HL-60/S4 treated with retinoic acid at 250 ng/mL for 4 days and 3 days (cell line): ENCODE measurements around the gene URB2.
"Not testable (repeated sequence)": the region's sequence is repeated elsewhere in the genome, so short reads cannot be mapped to it uniquely, and the experiment has no call there.

Experiments
- in situ Hi-C: fragments of 300-500 bp; cut with MboI; formaldehyde crosslinking; loops from 2 replicates; pipeline ENCODE4 v1.7.0; 2022; ENCODE audit warnings: low sequenced_read_pairs

URB2 gene

GRCh38 chr1:229613938-229614337 lies 12.1 kb upstream of the URB2 start:
- in situ Hi-C loops, result no loop called here

GRCh38 chr1:229614701-229615100 lies 11.3 kb upstream of the URB2 start:
- in situ Hi-C loops, result no loop called here

GRCh38 chr1:229617351-229618100 lies 8.5 kb upstream of the URB2 start:
- in situ Hi-C loops, result no loop called here

- in situ Hi-C loops, result no loop called here
These were observed 7.0 kb upstream of the URB2 start for GRCh38 chr1:229619002-229619401.

GRCh38 chr1:229619614-229620013 lies 6.4 kb upstream of the URB2 start:
- in situ Hi-C loops, result no loop called here

GRCh38 chr1:229620876-229621275 lies 5.2 kb upstream of the URB2 start:
- in situ Hi-C loops, result no loop called here

GRCh38 chr1:229621663-229622062 lies 4.4 kb upstream of the URB2 start:
- in situ Hi-C loops, result no loop called here

- in situ Hi-C loops, result not testable (repeated sequence)
These were observed 3.4 kb upstream of the URB2 start for GRCh38 chr1:229622641-229623120.

GRCh38 chr1:229623225-229623624 lies 2.8 kb upstream of the URB2 start:
- in situ Hi-C loops, result no loop called here

GRCh38 chr1:229623838-229624237 lies 2.2 kb upstream of the URB2 start:
- in situ Hi-C loops, result no loop called here

- in situ Hi-C loops, result no loop called here
These were observed 1.5 kb upstream of the URB2 start for GRCh38 chr1:229624521-229625070.

- in situ Hi-C loops, result no loop called here
These were observed 754 bp upstream of the URB2 start for GRCh38 chr1:229625071-229625914.

GRCh38 chr1:229627003-229627402 lies 956 bp downstream of the URB2 start:
- in situ Hi-C loops, result no loop called here

- in situ Hi-C loops, result no loop called here
These were observed 3.2 kb downstream of the URB2 start for GRCh38 chr1:229629261-229629660.

- in situ Hi-C loops, result no loop called here
These were observed 5.1 kb downstream of the URB2 start for GRCh38 chr1:229631148-229631547.

- in situ Hi-C loops, result no loop called here
These were observed 5.9 kb downstream of the URB2 start for GRCh38 chr1:229631966-229632365.

- in situ Hi-C loops, result no loop called here
These were observed 10.0 kb downstream of the URB2 start for GRCh38 chr1:229636042-229636441.

GRCh38 chr1:229637746-229638145 lies 11.7 kb downstream of the URB2 start:
- in situ Hi-C loops, result no loop called here

GRCh38 chr1:229640455-229640854 lies 14.4 kb downstream of the URB2 start:
- in situ Hi-C loops, result no loop called here

- in situ Hi-C loops, result no loop called here
These were observed 15.3 kb downstream of the URB2 start for GRCh38 chr1:229641306-229641705.

GRCh38 chr1:229642376-229642775 lies 16.3 kb downstream of the URB2 start:
- in situ Hi-C loops, result no loop called here

- in situ Hi-C loops, result no loop called here
These were observed 16.9 kb downstream of the URB2 start for GRCh38 chr1:229642970-229643369.
